Upper lobe of left lung (tissue), 4 donors: ENCODE data around the gene TRIOBP.

Source experiments
- POLR2A ChIP-seq, 4 donors: fragments of 450-650 bp; IDR thresholded peaks; one replicate each; pipeline ENCODE4 v1.5.1; 2016 to 2017; ENCODE audit warnings: antibody characterized with exemption in 4 of 4, mild to moderate bottlenecking in 2 of 4
- POLR2AphosphoS5 ChIP-seq, 2 donors: sonication (generic); formaldehyde crosslinking; IDR thresholded peaks; one replicate each; pipeline ENCODE4 v1.5.1; 2017; ENCODE audit warnings: antibody characterized with exemption in 2 of 2
- TF ChIP-seq, protein P1 (sequence below), 6 experiments: fragments of 450-650 bp in 4 of 6; fragments of 200-600 bp in 2 of 6; sonication (generic) in 2 of 6; IDR thresholded peaks; one replicate each; pipeline ENCODE4 v1.5.1; 2016 to 2019; ENCODE audit warnings: antibody characterized with exemption in 6 of 6

DNA sequence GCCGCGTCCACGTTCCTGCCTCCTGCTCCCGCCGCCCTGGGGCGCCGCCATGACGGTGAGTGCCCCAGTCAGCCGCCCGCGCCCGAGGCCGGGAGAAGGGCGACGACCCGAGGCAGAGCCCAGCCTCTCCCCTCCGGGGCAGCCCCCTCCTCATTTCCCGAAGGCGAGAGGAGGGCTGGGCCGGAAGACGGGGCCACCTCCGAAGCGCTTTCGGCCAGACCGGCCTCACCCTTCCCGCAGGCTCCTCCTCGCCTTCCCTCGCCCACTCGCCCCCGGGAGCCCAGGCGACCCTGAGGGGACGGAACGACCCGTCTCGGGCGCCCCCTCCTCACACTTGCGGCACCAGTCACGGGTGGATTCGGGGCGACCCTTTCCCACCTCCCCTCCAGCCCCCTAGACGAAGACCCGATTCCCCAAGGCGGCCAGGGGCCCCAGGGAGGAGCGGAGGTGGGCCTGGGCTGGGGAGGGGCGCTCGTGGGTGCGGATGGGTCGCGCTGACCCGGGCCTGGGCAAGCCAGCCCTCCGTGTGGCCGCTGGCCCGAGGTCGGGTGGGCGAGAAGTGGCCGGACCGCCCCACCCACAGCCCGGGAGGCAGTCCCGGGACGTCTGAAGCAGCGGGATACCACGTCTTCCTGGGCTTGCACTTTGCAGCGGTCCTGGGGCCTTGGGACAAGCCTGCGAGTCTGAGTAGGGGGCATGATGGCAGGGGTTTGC lies 49.7 kb downstream of the TRIOBP start:
- TF ChIP-seq POLR2AphosphoS5 (IDR thresholded peaks at IDR 0.05): no peak
- TF ChIP-seq POLR2A (IDR thresholded peaks at IDR 0.05): no peak
- TF ChIP-seq, protein P1, sequence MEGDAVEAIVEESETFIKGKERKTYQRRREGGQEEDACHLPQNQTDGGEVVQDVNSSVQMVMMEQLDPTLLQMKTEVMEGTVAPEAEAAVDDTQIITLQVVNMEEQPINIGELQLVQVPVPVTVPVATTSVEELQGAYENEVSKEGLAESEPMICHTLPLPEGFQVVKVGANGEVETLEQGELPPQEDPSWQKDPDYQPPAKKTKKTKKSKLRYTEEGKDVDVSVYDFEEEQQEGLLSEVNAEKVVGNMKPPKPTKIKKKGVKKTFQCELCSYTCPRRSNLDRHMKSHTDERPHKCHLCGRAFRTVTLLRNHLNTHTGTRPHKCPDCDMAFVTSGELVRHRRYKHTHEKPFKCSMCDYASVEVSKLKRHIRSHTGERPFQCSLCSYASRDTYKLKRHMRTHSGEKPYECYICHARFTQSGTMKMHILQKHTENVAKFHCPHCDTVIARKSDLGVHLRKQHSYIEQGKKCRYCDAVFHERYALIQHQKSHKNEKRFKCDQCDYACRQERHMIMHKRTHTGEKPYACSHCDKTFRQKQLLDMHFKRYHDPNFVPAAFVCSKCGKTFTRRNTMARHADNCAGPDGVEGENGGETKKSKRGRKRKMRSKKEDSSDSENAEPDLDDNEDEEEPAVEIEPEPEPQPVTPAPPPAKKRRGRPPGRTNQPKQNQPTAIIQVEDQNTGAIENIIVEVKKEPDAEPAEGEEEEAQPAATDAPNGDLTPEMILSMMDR (IDR thresholded peaks at IDR 0.05): no peak
